GM23338 (cell line): ENCODE results near the gene HSD3B7.

ENCODE experiments used
- CREB1 ChIP-seq: fragments of 250-450 bp; sonication (Bioruptor Pico); IDR thresholded peaks from 2 replicates; pipeline ENCODE4 v1.5.0; 2020; ENCODE audit warnings: low read depth, mild to moderate bottlenecking, moderate library complexity
- EZH2 ChIP-seq: fragments of 200-600 bp; sonication (generic); IDR thresholded peaks from one replicate; pipeline ENCODE4 v1.8.0; 2017; ENCODE audit warnings: antibody characterized with exemption, mild to moderate bottlenecking, low read depth; ENCODE audit not compliant: unreplicated experiment
- EZH2phosphoT487 ChIP-seq: fragments of 200-600 bp; sonication (generic); IDR thresholded peaks from one replicate; pipeline ENCODE4 v1.8.1; 2018; ENCODE audit warnings: antibody characterized with exemption; ENCODE audit not compliant: unreplicated experiment
- JUNB ChIP-seq: IDR thresholded peaks from one replicate; pipeline ENCODE4 v1.6.1; 2016; ENCODE audit warnings: antibody characterized with exemption; ENCODE audit not compliant: unreplicated experiment
- POLR2AphosphoS5 ChIP-seq: IDR thresholded peaks from 2 replicates; pipeline ENCODE4 v1.6.1; 2016; ENCODE audit warnings: antibody characterized with exemption, low read depth
- STAT1 ChIP-seq: IDR thresholded peaks from one replicate; pipeline ENCODE4 v1.6.1; 2016; ENCODE audit warnings: antibody characterized with exemption; ENCODE audit not compliant: unreplicated experiment
- ZNF114 ChIP-seq: fragments of 250-450 bp; sonication (Bioruptor Pico); IDR thresholded peaks from 2 replicates; pipeline ENCODE4 v1.5.0; 2020; ENCODE audit warnings: mild to moderate bottlenecking, moderate library complexity
- ZNF331 ChIP-seq: fragments of 250-450 bp; sonication (Bioruptor Pico); IDR thresholded peaks from 2 replicates; pipeline ENCODE4 v1.5.0; 2020; ENCODE audit warnings: low read depth, mild to moderate bottlenecking, moderate library complexity
- TF ChIP-seq, protein P1 (sequence below), 2 experiments: fragments of 200-600 bp in 1 of 2; sonication (generic) in 1 of 2; conservative IDR thresholded peaks; 2 replicates each; pipeline versions ENCODE4 v1.5.1 to v1.6.1; 2016 to 2017; ENCODE audit warnings: antibody characterized with exemption in 2 of 2, low read depth in 2 of 2, mild to moderate bottlenecking in 2 of 2, moderate library complexity in 1 of 2
- TF ChIP-seq, protein P2 (sequence below): IDR thresholded peaks from one replicate; pipeline ENCODE4 v1.6.1; 2018; ENCODE audit warnings: antibody characterized with exemption; ENCODE audit not compliant: unreplicated experiment
- TF ChIP-seq, protein P3 (sequence below): IDR thresholded peaks from 2 replicates; pipeline ENCODE4 v1.6.1; 2016; ENCODE audit warnings: antibody characterized with exemption
- TF ChIP-seq, protein P4 (sequence below): fragments of 250-450 bp; sonication (Bioruptor Pico); IDR thresholded peaks from 2 replicates; pipeline ENCODE4 v1.5.0; 2020; ENCODE audit warnings: mild to moderate bottlenecking, moderate library complexity

DNA sequence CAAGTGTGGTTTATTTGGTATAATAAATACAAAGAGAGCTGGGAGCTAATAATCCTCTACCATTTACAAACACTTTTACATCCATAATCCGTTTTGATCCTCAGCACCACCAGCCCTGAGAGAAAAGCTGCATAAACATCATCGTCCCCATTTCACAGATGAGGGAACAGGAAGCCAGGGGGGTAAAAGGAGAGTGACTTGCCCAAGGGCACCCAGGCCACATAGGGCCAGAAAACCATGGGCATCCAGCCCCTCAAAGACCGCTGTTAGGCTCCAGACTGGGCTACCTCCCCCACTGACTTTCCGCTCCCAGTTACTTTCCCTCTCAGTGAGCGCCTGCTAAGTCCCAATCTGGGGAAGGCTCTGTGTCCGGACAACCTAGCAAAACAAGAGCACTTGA is 18.7 kb downstream of the HSD3B7 start:
- TF ChIP-seq JUNB, result no peak
- TF ChIP-seq EZH2, result no peak
- TF ChIP-seq, protein P1, sequence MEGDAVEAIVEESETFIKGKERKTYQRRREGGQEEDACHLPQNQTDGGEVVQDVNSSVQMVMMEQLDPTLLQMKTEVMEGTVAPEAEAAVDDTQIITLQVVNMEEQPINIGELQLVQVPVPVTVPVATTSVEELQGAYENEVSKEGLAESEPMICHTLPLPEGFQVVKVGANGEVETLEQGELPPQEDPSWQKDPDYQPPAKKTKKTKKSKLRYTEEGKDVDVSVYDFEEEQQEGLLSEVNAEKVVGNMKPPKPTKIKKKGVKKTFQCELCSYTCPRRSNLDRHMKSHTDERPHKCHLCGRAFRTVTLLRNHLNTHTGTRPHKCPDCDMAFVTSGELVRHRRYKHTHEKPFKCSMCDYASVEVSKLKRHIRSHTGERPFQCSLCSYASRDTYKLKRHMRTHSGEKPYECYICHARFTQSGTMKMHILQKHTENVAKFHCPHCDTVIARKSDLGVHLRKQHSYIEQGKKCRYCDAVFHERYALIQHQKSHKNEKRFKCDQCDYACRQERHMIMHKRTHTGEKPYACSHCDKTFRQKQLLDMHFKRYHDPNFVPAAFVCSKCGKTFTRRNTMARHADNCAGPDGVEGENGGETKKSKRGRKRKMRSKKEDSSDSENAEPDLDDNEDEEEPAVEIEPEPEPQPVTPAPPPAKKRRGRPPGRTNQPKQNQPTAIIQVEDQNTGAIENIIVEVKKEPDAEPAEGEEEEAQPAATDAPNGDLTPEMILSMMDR (conservative IDR thresholded peaks at IDR 0.05; ENCODE audit: low read depth in 2 of 2), result no peak
- no peak for TF ChIP-seq POLR2AphosphoS5
- no peak for TF ChIP-seq EZH2phosphoT487
- no peak for TF ChIP-seq CREB1 (CRISPR knock-in tag)
- TF ChIP-seq, protein P2, sequence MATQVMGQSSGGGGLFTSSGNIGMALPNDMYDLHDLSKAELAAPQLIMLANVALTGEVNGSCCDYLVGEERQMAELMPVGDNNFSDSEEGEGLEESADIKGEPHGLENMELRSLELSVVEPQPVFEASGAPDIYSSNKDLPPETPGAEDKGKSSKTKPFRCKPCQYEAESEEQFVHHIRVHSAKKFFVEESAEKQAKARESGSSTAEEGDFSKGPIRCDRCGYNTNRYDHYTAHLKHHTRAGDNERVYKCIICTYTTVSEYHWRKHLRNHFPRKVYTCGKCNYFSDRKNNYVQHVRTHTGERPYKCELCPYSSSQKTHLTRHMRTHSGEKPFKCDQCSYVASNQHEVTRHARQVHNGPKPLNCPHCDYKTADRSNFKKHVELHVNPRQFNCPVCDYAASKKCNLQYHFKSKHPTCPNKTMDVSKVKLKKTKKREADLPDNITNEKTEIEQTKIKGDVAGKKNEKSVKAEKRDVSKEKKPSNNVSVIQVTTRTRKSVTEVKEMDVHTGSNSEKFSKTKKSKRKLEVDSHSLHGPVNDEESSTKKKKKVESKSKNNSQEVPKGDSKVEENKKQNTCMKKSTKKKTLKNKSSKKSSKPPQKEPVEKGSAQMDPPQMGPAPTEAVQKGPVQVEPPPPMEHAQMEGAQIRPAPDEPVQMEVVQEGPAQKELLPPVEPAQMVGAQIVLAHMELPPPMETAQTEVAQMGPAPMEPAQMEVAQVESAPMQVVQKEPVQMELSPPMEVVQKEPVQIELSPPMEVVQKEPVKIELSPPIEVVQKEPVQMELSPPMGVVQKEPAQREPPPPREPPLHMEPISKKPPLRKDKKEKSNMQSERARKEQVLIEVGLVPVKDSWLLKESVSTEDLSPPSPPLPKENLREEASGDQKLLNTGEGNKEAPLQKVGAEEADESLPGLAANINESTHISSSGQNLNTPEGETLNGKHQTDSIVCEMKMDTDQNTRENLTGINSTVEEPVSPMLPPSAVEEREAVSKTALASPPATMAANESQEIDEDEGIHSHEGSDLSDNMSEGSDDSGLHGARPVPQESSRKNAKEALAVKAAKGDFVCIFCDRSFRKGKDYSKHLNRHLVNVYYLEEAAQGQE, result no peak
- no peak for TF ChIP-seq STAT1
- TF ChIP-seq, protein P3, sequence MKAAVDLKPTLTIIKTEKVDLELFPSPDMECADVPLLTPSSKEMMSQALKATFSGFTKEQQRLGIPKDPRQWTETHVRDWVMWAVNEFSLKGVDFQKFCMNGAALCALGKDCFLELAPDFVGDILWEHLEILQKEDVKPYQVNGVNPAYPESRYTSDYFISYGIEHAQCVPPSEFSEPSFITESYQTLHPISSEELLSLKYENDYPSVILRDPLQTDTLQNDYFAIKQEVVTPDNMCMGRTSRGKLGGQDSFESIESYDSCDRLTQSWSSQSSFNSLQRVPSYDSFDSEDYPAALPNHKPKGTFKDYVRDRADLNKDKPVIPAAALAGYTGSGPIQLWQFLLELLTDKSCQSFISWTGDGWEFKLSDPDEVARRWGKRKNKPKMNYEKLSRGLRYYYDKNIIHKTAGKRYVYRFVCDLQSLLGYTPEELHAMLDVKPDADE, result no peak
- TF ChIP-seq ZNF114 (CRISPR knock-in tag), result no peak
- TF ChIP-seq, protein P4, sequence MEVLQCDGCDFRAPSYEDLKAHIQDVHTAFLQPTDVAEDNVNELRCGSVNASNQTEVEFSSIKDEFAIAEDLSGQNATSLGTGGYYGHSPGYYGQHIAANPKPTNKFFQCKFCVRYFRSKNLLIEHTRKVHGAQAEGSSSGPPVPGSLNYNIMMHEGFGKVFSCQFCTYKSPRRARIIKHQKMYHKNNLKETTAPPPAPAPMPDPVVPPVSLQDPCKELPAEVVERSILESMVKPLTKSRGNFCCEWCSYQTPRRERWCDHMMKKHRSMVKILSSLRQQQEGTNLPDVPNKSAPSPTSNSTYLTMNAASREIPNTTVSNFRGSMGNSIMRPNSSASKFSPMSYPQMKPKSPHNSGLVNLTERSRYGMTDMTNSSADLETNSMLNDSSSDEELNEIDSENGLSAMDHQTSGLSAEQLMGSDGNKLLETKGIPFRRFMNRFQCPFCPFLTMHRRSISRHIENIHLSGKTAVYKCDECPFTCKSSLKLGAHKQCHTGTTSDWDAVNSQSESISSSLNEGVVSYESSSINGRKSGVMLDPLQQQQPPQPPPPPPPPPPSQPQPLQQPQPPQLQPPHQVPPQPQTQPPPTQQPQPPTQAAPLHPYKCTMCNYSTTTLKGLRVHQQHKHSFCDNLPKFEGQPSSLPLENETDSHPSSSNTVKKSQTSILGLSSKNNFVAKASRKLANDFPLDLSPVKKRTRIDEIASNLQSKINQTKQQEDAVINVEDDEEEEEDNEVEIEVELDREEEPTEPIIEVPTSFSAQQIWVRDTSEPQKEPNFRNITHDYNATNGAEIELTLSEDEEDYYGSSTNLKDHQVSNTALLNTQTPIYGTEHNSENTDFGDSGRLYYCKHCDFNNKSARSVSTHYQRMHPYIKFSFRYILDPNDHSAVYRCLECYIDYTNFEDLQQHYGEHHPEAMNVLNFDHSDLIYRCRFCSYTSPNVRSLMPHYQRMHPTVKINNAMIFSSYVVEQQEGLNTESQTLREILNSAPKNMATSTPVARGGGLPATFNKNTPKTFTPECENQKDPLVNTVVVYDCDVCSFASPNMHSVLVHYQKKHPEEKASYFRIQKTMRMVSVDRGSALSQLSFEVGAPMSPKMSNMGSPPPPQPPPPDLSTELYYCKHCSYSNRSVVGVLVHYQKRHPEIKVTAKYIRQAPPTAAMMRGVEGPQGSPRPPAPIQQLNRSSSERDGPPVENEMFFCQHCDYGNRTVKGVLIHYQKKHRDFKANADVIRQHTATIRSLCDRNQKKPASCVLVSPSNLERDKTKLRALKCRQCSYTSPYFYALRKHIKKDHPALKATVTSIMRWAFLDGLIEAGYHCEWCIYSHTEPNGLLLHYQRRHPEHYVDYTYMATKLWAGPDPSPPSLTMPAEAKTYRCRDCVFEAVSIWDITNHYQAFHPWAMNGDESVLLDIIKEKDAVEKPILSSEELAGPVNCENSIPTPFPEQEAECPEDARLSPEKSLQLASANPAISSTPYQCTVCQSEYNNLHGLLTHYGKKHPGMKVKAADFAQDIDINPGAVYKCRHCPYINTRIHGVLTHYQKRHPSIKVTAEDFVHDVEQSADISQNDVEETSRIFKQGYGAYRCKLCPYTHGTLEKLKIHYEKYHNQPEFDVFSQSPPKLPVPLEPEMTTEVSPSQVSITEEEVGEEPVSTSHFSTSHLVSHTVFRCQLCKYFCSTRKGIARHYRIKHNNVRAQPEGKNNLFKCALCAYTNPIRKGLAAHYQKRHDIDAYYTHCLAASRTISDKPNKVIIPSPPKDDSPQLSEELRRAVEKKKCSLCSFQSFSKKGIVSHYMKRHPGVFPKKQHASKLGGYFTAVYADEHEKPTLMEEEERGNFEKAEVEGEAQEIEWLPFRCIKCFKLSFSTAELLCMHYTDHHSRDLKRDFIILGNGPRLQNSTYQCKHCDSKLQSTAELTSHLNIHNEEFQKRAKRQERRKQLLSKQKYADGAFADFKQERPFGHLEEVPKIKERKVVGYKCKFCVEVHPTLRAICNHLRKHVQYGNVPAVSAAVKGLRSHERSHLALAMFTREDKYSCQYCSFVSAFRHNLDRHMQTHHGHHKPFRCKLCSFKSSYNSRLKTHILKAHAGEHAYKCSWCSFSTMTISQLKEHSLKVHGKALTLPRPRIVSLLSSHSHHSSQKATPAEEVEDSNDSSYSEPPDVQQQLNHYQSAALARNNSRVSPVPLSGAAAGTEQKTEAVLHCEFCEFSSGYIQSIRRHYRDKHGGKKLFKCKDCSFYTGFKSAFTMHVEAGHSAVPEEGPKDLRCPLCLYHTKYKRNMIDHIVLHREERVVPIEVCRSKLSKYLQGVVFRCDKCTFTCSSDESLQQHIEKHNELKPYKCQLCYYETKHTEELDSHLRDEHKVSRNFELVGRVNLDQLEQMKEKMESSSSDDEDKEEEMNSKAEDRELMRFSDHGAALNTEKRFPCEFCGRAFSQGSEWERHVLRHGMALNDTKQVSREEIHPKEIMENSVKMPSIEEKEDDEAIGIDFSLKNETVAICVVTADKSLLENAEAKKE, result no peak
- TF ChIP-seq ZNF331 (CRISPR knock-in tag), result no peak
